MM.1S (cell line): ENCODE data around the gene ZFPM1.

Experiments
- DNase-seq: peaks from one replicate; pipeline ENCODE4 v3.0.0-alpha.2; 2015
- H2AFZ ChIP-seq: fragments of 300-600 bp; sonication (generic); 2 replicates; pipeline ENCODE4 v1.6.0; 2016; ENCODE audit warnings: antibody characterized with exemption, low read length
- H3F3A ChIP-seq: fragments of 300-600 bp; sonication (generic); 2 replicates; pipeline ENCODE4 v1.6.1; 2016; ENCODE audit warnings: mild to moderate bottlenecking, antibody characterized with exemption, low read length, moderate library complexity, mixed read lengths; ENCODE audit not compliant: insufficient read depth
- H3K27ac ChIP-seq: fragments of 300-600 bp; sonication (generic); 2 replicates; pipeline ENCODE4 v1.5.1; 2016; ENCODE audit warnings: mild to moderate bottlenecking, low read length
- H3K27me3 ChIP-seq: fragments of 300-600 bp; sonication (generic); replicated peaks from 2 replicates; pipeline ENCODE4 v1.6.0; 2016; ENCODE audit warnings: low read length; ENCODE audit not compliant: insufficient read depth
- H3K36me3 ChIP-seq: fragments of 300-600 bp; sonication (generic); replicated peaks from 2 replicates; pipeline ENCODE4 v1.6.1; 2016; ENCODE audit warnings: mild to moderate bottlenecking, low read length, mixed read lengths; ENCODE audit not compliant: insufficient read depth
- H3K4me1 ChIP-seq: fragments of 300-600 bp; sonication (generic); 2 replicates; pipeline ENCODE4 v1.6.1; 2016; ENCODE audit warnings: low read length, mixed read lengths
- H3K4me2 ChIP-seq: fragments of 300-600 bp; sonication (generic); 2 replicates; pipeline ENCODE4 v1.6.0; 2016; ENCODE audit warnings: low read depth, low read length
- H3K4me3 ChIP-seq: fragments of 300-600 bp; sonication (generic); 2 replicates; pipeline ENCODE4 v1.5.1; 2016; ENCODE audit warnings: low read length, mixed read lengths
- H3K79me2 ChIP-seq: fragments of 300-600 bp; sonication (generic); 2 replicates; pipeline ENCODE4 v1.6.1; 2016; ENCODE audit warnings: mixed run types, low read length, mixed read lengths
- H3K9ac ChIP-seq: fragments of 300-600 bp; sonication (generic); 2 replicates; pipeline ENCODE4 v1.6.1; 2016; ENCODE audit warnings: low read length, mixed read lengths
- H3K9me2 ChIP-seq: fragments of 300-600 bp; sonication (generic); replicated peaks from 2 replicates; pipeline ENCODE4 v1.6.1; 2016; ENCODE audit warnings: mild to moderate bottlenecking, low read length, mixed read lengths; ENCODE audit not compliant: insufficient read depth
- H3K9me3 ChIP-seq: fragments of 300-600 bp; sonication (generic); replicated peaks from 2 replicates; pipeline ENCODE4 v1.6.1; 2016; ENCODE audit warnings: mild to moderate bottlenecking, low read length, mixed read lengths; ENCODE audit not compliant: insufficient read depth
- H4K20me1 ChIP-seq: fragments of 300-600 bp; sonication (generic); 2 replicates; pipeline ENCODE4 v1.6.1; 2016; ENCODE audit warnings: mild to moderate bottlenecking, low read length, moderate library complexity, mixed read lengths; ENCODE audit not compliant: insufficient read depth
- EZH2 ChIP-seq: fragments of 300-600 bp; sonication (generic); optimal IDR thresholded peaks from 2 replicates; pipeline ENCODE3; 2017; ENCODE audit warnings: low read depth, mild to moderate bottlenecking, antibody characterized with exemption, low read length, mixed read lengths
- EZH2phosphoT487 ChIP-seq: fragments of 300-600 bp; sonication (generic); IDR thresholded peaks from 2 replicates; pipeline ENCODE4 v1.6.1; 2018; ENCODE audit warnings: antibody characterized with exemption, low read length
- TF ChIP-seq, protein P1 (sequence below): fragments of 300-600 bp; sonication (generic); IDR thresholded peaks from 2 replicates; pipeline ENCODE4 v1.5.1; 2016; ENCODE audit warnings: antibody characterized with exemption, low read length, mixed read lengths

ZFPM1 gene

DNA sequence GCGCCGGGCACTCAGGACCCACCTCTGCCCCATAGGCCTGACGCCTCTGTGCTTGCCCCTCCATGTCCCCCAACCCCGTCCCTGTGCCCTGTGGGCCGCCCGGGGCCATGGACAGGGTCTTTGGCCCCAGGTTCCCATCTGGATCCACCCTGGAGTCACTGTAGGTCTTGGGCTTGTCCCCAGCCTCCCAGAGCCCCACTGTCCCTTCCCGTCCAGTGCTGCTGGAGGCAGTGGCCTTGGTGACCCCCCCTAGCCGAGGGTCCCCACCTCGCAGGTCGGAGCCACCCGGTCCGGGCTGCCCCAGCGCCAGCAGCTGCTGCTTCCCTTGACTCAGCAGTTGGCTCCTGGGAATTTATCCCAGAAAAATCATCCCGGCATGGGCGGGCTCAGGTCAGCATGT is 49.3 kb downstream of the ZFPM1 start:
- H2AFZ ChIP-seq: no peak overlapping the region
- TF ChIP-seq, protein P1, sequence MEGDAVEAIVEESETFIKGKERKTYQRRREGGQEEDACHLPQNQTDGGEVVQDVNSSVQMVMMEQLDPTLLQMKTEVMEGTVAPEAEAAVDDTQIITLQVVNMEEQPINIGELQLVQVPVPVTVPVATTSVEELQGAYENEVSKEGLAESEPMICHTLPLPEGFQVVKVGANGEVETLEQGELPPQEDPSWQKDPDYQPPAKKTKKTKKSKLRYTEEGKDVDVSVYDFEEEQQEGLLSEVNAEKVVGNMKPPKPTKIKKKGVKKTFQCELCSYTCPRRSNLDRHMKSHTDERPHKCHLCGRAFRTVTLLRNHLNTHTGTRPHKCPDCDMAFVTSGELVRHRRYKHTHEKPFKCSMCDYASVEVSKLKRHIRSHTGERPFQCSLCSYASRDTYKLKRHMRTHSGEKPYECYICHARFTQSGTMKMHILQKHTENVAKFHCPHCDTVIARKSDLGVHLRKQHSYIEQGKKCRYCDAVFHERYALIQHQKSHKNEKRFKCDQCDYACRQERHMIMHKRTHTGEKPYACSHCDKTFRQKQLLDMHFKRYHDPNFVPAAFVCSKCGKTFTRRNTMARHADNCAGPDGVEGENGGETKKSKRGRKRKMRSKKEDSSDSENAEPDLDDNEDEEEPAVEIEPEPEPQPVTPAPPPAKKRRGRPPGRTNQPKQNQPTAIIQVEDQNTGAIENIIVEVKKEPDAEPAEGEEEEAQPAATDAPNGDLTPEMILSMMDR: no peak
- TF ChIP-seq EZH2 (no peak), EZH2phosphoT487 (no peak)
- no peaks in the 10 kb centered on the region for H3K9me2 ChIP-seq
- H3K27ac ChIP-seq: no peak overlapping the region
- no peaks in the 10 kb centered on the region for H4K20me1 ChIP-seq
- no peak overlapping the region for H3K4me3 ChIP-seq
- H3F3A ChIP-seq: no peaks in the 10 kb centered on the region
- no peak overlapping the region for H3K9ac ChIP-seq
- H3K27me3 ChIP-seq: no peaks in the 10 kb centered on the region
- no peaks in the 10 kb centered on the region for H3K79me2 ChIP-seq
- no peaks in the 10 kb centered on the region for H3K4me1 ChIP-seq
- no peaks in the 10 kb centered on the region for H3K36me3 ChIP-seq
- H3K9me3 ChIP-seq: no peaks in the 10 kb centered on the region
- DNase-seq: no peak
- no peak overlapping the region for H3K4me2 ChIP-seq

DNA sequence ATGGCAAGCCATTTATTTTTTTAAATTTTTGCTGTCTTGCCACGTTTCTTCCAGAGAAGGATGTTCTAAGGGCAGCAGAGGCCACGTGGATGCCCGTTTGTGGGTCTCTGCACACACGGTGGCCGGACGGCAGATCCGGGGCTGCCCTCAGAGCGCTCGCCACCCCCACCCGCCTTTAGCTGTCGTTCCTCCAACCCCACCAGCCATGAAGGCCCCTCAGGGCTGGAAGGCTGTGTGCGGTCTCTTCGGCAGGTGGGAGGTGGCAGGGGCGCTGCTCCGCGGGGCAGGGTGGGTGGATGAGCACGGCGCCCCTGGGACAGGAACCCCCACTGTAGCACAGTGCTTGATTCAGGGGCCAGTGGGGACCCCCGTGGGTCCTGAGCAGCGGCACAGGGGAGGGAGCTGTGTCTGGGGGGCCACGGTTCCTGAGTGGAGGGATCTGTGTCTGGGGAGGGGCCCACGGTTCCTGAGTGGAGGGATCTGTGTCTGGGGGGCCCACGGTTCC is 49.7 kb downstream of the ZFPM1 start:
- no peak overlapping the region for H2AFZ ChIP-seq
- no peaks in the 10 kb centered on the region for H3K4me1 ChIP-seq
- H3K9me3 ChIP-seq: no peaks in the 10 kb centered on the region
- H3K36me3 ChIP-seq: no peaks in the 10 kb centered on the region
- no peaks in the 10 kb centered on the region for H4K20me1 ChIP-seq
- H3F3A ChIP-seq: no peaks in the 10 kb centered on the region
- no peaks in the 10 kb centered on the region for H3K79me2 ChIP-seq
- H3K4me2 ChIP-seq: no peak overlapping the region
- no peak for TF ChIP-seq EZH2
- TF ChIP-seq, protein P1: no peak
- no peaks in the 10 kb centered on the region for H3K9me2 ChIP-seq
- no peaks in the 10 kb centered on the region for H3K27me3 ChIP-seq
- H3K27ac ChIP-seq: no peak overlapping the region
- no peak for DNase-seq
- H3K9ac ChIP-seq: no peak overlapping the region
- no peak overlapping the region for H3K4me3 ChIP-seq

DNA sequence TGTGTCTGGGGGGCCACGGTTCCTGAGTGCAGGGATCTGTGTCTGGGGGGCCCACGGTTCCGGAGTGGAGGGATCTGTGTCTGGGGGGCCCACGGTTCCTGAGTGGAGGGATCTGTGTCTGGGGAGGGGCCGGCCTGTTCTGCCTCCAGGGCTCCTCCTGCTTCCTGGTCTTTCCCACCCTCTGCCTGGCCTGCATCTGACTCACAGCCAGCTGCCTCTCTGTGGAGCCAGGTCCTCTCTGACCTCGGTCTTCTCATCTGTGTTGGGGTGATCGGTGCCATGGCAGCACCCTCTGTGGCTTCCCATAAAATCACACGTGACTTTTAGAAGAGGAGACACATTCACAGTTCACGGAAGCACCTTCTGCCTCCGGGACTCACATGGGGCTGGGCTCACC is 50.3 kb downstream of the ZFPM1 start:
- H3K4me2 ChIP-seq: no peak overlapping the region
- no peak overlapping the region for H2AFZ ChIP-seq
- H3K4me1 ChIP-seq: no peaks in the 10 kb centered on the region
- no peaks in the 10 kb centered on the region for H3K79me2 ChIP-seq
- H3F3A ChIP-seq: no peaks in the 10 kb centered on the region
- H4K20me1 ChIP-seq: no peaks in the 10 kb centered on the region
- DNase-seq: no peak
- H3K4me3 ChIP-seq: no peak overlapping the region
- no peak overlapping the region for H3K9ac ChIP-seq
- H3K36me3 ChIP-seq: no peaks in the 10 kb centered on the region
- no peaks in the 10 kb centered on the region for H3K9me3 ChIP-seq
- no peak overlapping the region for H3K27ac ChIP-seq
- TF ChIP-seq EZH2: no peak
- H3K9me2 ChIP-seq: no peaks in the 10 kb centered on the region
- H3K27me3 ChIP-seq: no peaks in the 10 kb centered on the region

DNA sequence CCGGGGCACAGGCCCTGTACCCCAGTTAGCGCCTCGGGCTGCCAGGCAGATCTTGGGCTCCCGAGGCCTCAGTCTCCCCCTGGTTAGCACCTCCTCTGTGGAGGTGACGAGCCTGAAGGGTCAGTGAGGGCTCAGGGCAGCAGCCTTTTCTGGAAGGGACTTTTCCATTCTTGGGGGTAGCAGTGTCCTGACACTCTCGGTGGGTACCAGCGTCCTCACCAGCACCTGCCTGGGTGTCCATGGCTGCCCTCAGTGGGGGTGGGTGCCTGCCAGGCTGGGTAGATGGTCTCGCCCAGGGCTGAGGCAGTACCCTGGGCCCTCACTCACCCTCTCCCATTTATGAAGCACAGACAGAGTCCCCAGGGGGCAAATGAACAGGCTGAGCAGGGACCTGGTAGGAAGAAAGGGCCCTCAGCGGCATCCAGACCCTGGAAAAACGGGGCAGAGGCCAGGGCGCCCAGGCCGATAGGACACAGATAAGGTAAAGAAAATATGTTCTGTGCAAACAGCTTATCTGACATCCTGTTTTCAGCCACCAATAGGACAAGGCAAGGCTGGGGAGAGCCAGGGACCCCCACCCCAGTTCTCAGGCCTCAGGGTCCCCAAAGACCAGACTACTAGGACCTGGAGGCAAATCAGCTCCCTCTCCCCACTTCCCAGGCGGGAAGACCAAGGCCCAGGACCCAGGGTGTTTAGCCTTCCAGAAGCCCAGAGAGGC is 50.9 kb downstream of the ZFPM1 start:
- H3K9me3 ChIP-seq: no peaks in the 10 kb centered on the region
- no peaks in the 10 kb centered on the region for H3K4me1 ChIP-seq
- no peaks in the 10 kb centered on the region for H3K79me2 ChIP-seq
- H4K20me1 ChIP-seq: no peaks in the 10 kb centered on the region
- H3K27ac ChIP-seq: no peak overlapping the region
- H3K4me2 ChIP-seq: no peak overlapping the region
- H3K9ac ChIP-seq: no peak overlapping the region
- TF ChIP-seq EZH2 (no peak), EZH2phosphoT487 (no peak)
- TF ChIP-seq, protein P1: no peak
- DNase-seq: no peak
- no peak overlapping the region for H2AFZ ChIP-seq
- no peak overlapping the region for H3K4me3 ChIP-seq
- no peaks in the 10 kb centered on the region for H3K27me3 ChIP-seq
- H3F3A ChIP-seq: no peaks in the 10 kb centered on the region
- no peaks in the 10 kb centered on the region for H3K9me2 ChIP-seq
- no peaks in the 10 kb centered on the region for H3K36me3 ChIP-seq
